Keratinocyte (primary cell): Measurements from ENCODE around the gene KRTAP2-3.

Experiments used
- CTCF ChIP-seq, 3 experiments: IDR thresholded peaks in 1 of 3; conservative IDR thresholded peaks in 1 of 3; optimal IDR thresholded peaks in 1 of 3; 2 replicates in 2 of 3; 3 replicates in 1 of 3; pipeline versions ENCODE3 to v1.5.1; 2011; ENCODE audit warnings: low read length in 3 of 3, mild to moderate bottlenecking in 3 of 3, moderate library complexity in 2 of 3, control low read depth in 1 of 3, inconsistent platforms in 1 of 3; ENCODE audit not compliant: insufficient read depth in 2 of 3; ENCODE audit errors: extremely low read depth in 1 of 3
- EZH2 ChIP-seq: IDR thresholded peaks from one replicate; pipeline ENCODE4 v1.6.1; 2012; ENCODE audit warnings: inconsistent platforms, mild to moderate bottlenecking, low read length, moderate library complexity

GRCh38 chr17:41042953-41043352 is 17.0 kb downstream of the KRTAP2-3 start:
- TF ChIP-seq CTCF (optimal IDR thresholded peaks at IDR 0.05 in 1 of 3, IDR thresholded peaks at IDR 0.05 in 1 of 3, conservative IDR thresholded peaks at IDR 0.05 in 1 of 3; ENCODE audit: extremely low read depth in 1 of 3, insufficient read depth in 2 of 3, low read length in 3 of 3) (no peak), EZH2 (no peak)
